ENCODE results near the gene PCGF3.

The PCGF3 gene

DNA sequence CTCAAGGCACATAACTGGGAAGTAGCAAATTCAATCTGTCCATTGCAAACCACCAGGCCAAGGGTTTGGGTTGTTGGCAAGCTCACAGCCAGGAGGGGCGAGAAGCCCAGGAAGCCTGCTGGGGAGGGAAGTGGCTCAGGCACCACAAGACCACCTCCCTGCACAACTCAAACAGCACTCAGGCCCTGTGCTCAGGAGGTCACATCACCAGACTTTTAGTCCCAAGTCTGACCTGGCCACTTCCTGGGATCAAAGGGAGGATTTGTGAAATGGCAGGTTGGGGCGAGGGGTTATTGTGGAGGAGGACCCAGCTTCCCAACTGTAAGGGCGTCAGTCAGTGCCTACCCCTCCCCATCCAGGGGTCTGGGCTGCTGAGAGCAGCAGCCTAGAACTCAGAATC is 33.9 kb upstream of the PCGF3 start:
- Histone ChIP-seq H3K4me1 (ENCODE audit: insufficient read depth, insufficient read length) (peaks cover 25% of the 10 kb centered on the region), H3K4me3 (ENCODE audit: insufficient read length, low read depth) (no peak overlapping the region), H3K36me3 (ENCODE audit: insufficient read depth, insufficient read length, low read length) (peaks cover 37% of the 10 kb centered on the region), H3K9me3 (ENCODE audit: insufficient read depth, low read length) (no peaks in the 10 kb centered on the region), H3K9ac (ENCODE audit: insufficient read length, low read depth) (no peak overlapping the region), H3K27me3 (ENCODE audit: insufficient read depth, insufficient read length) (no peaks in the 10 kb centered on the region)
- TF ChIP-seq ZNF274 (IDR thresholded peaks at IDR 0.05; ENCODE audit: low read depth, low read length) = no peak
- TF ChIP-seq SUZ12 (IDR thresholded peaks at IDR 0.05; ENCODE audit: extremely low read depth, insufficient read depth, insufficient read length) = no peak
- TF ChIP-seq YY1 (IDR thresholded peaks at IDR 0.05; ENCODE audit: insufficient read depth, insufficient read length) = no peak
- no peak for DNase-seq (ENCODE audit: low read depth, low spot score)

DNA sequence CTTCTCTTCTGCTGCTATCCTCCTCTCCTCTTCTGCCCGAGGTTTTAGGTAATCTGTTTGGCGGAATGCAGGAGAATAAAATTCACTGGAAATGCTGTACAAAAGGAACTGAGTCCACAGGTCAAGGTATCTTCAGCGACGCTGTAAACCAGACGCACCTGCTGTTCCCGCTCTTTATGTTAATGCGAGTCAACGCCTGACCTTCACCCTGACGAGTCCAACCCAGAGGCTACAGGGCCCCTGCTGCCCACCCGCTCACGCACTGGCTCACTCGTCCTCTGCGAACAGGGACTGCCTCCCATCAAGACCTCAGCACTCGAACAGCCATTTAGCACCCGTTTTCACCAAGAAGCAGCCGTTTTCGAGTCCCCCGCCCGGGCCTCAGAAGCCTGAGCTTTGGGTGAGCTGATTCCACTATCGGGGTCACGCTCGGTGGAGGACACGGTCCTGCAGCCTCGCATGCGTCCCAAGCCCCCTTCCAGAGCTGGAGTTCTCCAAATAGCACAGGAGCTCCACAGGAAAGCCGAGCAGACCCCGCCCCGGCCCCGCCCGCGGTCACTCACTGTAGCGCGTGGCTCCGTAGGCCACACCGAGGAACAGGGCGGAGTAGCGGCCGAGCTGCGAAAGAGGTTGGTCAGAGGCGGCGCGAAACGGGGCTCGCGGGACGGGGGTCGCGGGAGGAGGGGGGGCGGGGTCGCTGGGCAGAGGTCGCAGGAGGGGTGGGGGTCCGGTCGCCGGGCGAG is 32.1 kb upstream of the PCGF3 start:
- Histone ChIP-seq H3K27me3 (ENCODE audit: insufficient read depth, insufficient read length) (no peaks in the 10 kb centered on the region), H3K4me3 (ENCODE audit: insufficient read length, low read depth) (peak overlapping the region; percentile 75), H3K9ac (ENCODE audit: insufficient read length, low read depth) (peak overlapping the region; percentile 91), H3K36me3 (ENCODE audit: insufficient read depth, insufficient read length, low read length) (peaks cover 37% of the 10 kb centered on the region), H3K9me3 (ENCODE audit: insufficient read depth, low read length) (no peaks in the 10 kb centered on the region), H3K4me1 (ENCODE audit: insufficient read depth, insufficient read length) (peaks cover 34% of the 10 kb centered on the region)
- DNase-seq (ENCODE audit: low read depth, low spot score) = no peak
- no peak for TF ChIP-seq YY1 (IDR thresholded peaks at IDR 0.05; ENCODE audit: insufficient read depth, insufficient read length)
- TF ChIP-seq ZNF274 (IDR thresholded peaks at IDR 0.05; ENCODE audit: low read depth, low read length) = no peak
- TF ChIP-seq SUZ12 (IDR thresholded peaks at IDR 0.05; ENCODE audit: extremely low read depth, insufficient read depth, insufficient read length) = no peak

DNA sequence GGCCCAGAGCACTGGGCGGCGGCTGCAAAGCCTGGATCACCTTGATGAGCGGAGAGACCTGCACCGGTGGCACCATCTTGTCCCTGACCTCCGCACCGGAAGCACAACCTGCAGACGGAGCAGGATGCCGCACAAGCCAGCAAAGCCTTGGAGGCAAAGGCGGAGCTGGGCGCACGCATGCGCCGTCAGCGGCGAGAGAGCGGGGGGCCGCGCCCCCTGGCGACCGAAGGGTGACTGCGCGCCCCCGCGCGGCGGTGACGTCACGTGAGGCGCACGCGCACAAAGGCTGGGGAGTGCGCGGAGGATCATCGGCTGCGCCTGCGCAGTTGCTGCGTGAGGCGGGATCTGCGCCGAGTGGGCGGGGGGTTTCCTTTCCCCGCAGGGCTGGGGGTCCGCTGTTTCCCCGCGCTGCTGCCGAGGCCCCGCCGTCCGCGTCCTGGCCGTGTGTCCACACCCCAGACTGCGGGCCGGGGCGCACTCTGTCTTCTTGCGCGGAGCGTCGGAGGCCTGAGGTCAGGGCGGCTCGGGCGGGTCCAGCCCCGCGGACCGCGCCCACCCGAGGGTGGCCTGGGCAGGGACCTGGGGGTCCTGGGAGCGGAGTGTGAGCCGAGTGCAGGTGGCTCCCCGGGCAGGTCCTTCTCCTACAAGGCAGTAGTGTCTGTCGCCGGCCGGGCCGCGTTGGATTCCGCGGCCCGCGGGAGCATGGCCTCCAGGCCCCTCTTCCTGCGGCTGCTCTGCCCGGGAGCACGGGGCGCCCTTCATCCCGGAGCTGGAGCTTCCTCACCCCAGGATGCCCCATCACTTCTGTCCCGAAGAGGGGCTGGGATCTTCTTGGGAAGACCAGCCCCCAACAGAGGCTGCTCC is 31.2 kb upstream of the PCGF3 start, which contains the start of the genes ATP5ME and MYL5:
Gene ATP5ME (minus strand): TSS at position 105 of the 864 bp plus-strand sequence. CDS start 29 bp downstream, at position 76.
Gene MYL5 (plus strand): TSS at position 371 of the 864 bp plus-strand sequence. CDS start 3,485 bp downstream, outside the sequence.
- TF ChIP-seq SUZ12 (IDR thresholded peaks at IDR 0.05; ENCODE audit: extremely low read depth, insufficient read depth, insufficient read length) (no peak), YY1 (IDR thresholded peaks at IDR 0.05; ENCODE audit: insufficient read depth, insufficient read length) (peak; percentile 80), ZNF274 (IDR thresholded peaks at IDR 0.05; ENCODE audit: low read depth, low read length) (no peak)
- Histone ChIP-seq H3K4me3 (ENCODE audit: insufficient read length, low read depth) (peak within 1 kb of the TSS; percentile 75), H3K9ac (ENCODE audit: insufficient read length, low read depth) (peak within 1 kb of the TSS; percentile 97), H3K9me3 (ENCODE audit: insufficient read depth, low read length) (no peaks in the 10 kb centered on the region), H3K4me1 (ENCODE audit: insufficient read depth, insufficient read length) (peaks cover 34% of the 10 kb centered on the region), H3K36me3 (ENCODE audit: insufficient read depth, insufficient read length, low read length) (peaks cover 37% of the 10 kb centered on the region), H3K27me3 (ENCODE audit: insufficient read depth, insufficient read length) (no peaks in the 10 kb centered on the region)
- peak; percentile 95 for DNase-seq (ENCODE audit: low read depth, low spot score)

DNA sequence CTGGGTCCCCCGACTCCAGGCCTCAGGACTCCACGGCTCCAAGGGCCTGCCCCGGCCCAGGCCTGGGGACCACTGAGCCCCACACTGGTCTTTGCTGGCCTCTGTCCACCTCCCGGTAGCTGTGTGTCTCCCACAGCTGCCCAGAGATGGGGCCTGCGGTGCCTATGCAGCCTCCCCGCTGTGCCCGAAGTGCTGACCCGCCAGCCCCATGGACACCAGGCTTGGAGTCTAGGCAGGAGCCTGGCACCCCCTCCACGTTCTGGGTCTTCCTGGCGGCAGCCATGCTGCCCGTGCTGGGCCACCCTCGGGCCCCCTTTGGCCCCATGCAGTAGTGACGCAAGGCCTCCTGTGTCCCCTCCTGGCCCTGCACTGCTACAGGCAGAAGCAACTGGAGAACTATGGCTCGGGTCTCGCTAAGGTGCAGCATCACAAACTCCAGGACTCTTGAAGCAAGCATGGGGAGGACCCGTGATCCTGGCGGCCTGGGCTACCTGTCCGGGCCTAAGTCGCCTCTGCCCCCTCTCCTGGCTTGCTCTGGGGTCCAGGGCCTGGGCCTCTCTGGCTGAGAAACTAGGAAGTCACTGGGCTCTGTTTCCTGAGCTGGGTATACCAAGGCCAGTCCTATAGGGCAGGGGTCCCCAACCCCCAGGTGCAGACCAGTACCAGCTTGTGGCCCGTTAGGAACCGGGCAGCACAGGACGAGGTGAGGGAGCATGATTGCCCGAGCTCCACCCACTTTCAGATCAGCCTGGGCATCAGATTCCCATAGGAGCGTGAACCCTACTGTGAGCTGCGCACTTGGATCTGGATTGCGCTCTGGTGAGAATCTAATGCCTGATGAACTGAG is 30.4 kb upstream of the PCGF3 start:
- Histone ChIP-seq H3K9me3 (ENCODE audit: insufficient read depth, low read length) (no peaks in the 10 kb centered on the region), H3K9ac (ENCODE audit: insufficient read length, low read depth) (peak overlapping the region; percentile 97), H3K4me3 (ENCODE audit: insufficient read length, low read depth) (peak overlapping the region; percentile 75), H3K4me1 (ENCODE audit: insufficient read depth, insufficient read length) (peaks cover 38% of the 10 kb centered on the region), H3K36me3 (ENCODE audit: insufficient read depth, insufficient read length, low read length) (peaks cover 33% of the 10 kb centered on the region), H3K27me3 (ENCODE audit: insufficient read depth, insufficient read length) (no peaks in the 10 kb centered on the region)
- no peak for DNase-seq (ENCODE audit: low read depth, low spot score)
- TF ChIP-seq ZNF274 (IDR thresholded peaks at IDR 0.05; ENCODE audit: low read depth, low read length) (no peak), YY1 (IDR thresholded peaks at IDR 0.05; ENCODE audit: insufficient read depth, insufficient read length) (no peak), SUZ12 (IDR thresholded peaks at IDR 0.05; ENCODE audit: extremely low read depth, insufficient read depth, insufficient read length) (no peak)

DNA sequence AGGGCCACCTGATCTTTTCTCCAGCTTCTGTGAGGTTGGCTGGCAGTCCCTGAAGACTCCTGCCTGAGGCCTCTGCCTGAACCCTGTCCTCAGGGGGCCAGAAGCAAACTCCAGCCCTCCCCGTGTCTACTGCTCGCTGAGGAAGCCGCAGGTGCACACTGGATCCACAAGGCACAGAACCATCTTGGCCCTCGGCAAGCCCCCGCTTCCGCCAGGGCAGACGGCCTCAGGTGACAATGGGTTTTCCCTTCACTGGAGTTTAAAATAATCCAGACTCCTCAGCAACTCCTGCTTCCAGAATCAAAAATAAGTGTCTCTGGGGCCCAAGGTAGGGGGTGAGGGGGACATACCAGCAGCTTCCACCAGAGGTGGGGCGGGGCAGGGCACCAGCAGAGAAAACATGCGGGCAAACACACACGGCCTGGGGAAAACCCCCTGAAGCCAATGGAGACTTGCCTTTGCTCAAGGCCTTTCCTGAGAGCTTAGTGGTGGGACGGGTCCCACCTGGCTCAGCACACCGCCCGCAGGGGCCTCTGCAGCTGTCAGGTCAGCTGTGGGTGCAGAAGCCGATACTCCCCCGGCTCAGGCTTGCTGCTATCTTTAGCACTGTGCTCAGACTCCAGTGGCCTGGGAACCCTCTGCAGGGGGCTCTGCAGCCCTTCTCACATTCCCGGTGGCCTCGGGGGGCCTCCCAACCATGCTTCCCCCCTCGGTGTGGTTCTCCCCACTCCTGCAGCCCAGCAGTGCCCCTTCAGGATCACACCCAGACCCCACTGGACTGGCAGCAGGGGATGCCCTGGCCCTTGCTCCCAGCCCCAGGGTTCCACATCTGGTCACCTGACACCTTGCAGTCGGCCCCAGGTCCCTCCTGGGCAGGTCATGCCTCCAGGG is 29.4 kb upstream of the PCGF3 start:
- Histone ChIP-seq H3K9me3 (ENCODE audit: insufficient read depth, low read length) (no peaks in the 10 kb centered on the region), H3K9ac (ENCODE audit: insufficient read length, low read depth) (peak overlapping the region; percentile 58), H3K36me3 (ENCODE audit: insufficient read depth, insufficient read length, low read length) (peaks cover 24% of the 10 kb centered on the region), H3K27me3 (ENCODE audit: insufficient read depth, insufficient read length) (no peaks in the 10 kb centered on the region), H3K4me3 (ENCODE audit: insufficient read length, low read depth) (no peak overlapping the region), H3K4me1 (ENCODE audit: insufficient read depth, insufficient read length) (peaks cover 44% of the 10 kb centered on the region)
- TF ChIP-seq SUZ12 (IDR thresholded peaks at IDR 0.05; ENCODE audit: extremely low read depth, insufficient read depth, insufficient read length) = no peak
- no peak for TF ChIP-seq ZNF274 (IDR thresholded peaks at IDR 0.05; ENCODE audit: low read depth, low read length)
- no peak for DNase-seq (ENCODE audit: low read depth, low spot score)

DNA sequence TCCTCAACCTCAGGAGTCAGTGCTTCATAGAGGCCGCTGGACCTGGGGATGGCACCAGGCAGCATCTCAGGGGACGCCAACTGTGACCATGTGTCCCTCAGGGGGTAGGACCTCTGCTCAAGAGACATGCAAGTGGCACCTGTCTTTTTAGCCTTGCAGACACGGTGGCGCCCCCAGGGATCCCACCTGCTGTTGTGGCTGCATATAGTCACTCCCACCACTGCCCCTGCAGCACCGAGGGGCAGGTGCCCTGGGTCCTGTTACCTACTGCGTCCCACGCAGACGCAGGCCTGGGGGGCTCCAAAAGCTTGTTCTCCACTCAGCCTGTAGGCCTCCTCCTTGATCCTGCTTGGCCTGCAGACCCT is 28.8 kb upstream of the PCGF3 start:
- no peak overlapping the region for H3K4me3 ChIP-seq (ENCODE audit: insufficient read length, low read depth)
- peaks cover 44% of the 10 kb centered on the region for H3K4me1 ChIP-seq (ENCODE audit: insufficient read depth, insufficient read length)
- TF ChIP-seq SUZ12 (IDR thresholded peaks at IDR 0.05; ENCODE audit: extremely low read depth, insufficient read depth, insufficient read length) = no peak
- TF ChIP-seq YY1 (IDR thresholded peaks at IDR 0.05; ENCODE audit: insufficient read depth, insufficient read length) = no peak
- TF ChIP-seq ZNF274 (IDR thresholded peaks at IDR 0.05; ENCODE audit: low read depth, low read length) = no peak
- DNase-seq (ENCODE audit: low read depth, low spot score) = no peak
- H3K9ac ChIP-seq (ENCODE audit: insufficient read length, low read depth) = no peak overlapping the region
- no peaks in the 10 kb centered on the region for H3K27me3 ChIP-seq (ENCODE audit: insufficient read depth, insufficient read length)
- H3K9me3 ChIP-seq (ENCODE audit: insufficient read depth, low read length) = no peaks in the 10 kb centered on the region
- H3K36me3 ChIP-seq (ENCODE audit: insufficient read depth, insufficient read length, low read length) = peaks cover 17% of the 10 kb centered on the region
